Uterus (tissue), 4 donors: ENCODE data around the gene EPYC. TPM values are rescaled to one million over a fixed set of nuclear protein-coding genes. Genes with fewer than 3 reads are reported as not detected.

ENCODE experiments used
- DNase-seq, 2 donors: peaks; one replicate each; pipeline ENCODE4 v3.0.0-alpha.2; 2019 to 2020
- H3K27ac ChIP-seq, 2 donors: fragments of 200-600 bp; sonication (generic); 1 replicate in 1 of 2; 2 replicates in 1 of 2; pipeline ENCODE4 v1.5.1; 2016 to 2018
- H3K27me3 ChIP-seq, 2 donors: fragments of 200-600 bp; sonication (generic); one replicate each; pipeline ENCODE4 v1.5.1; 2018 to 2019; ENCODE audit warnings: control low read depth in 1 of 2
- H3K36me3 ChIP-seq, 2 donors: fragments of 200-600 bp; sonication (generic); one replicate each; pipeline ENCODE4 v1.5.1; 2019; ENCODE audit warnings: control low read depth in 1 of 2
- H3K4me1 ChIP-seq, 2 donors: fragments of 200-600 bp; sonication (generic); one replicate each; pipeline ENCODE4 v1.5.1; 2018 to 2019; ENCODE audit warnings: control low read depth in 1 of 2
- H3K4me3 ChIP-seq, 2 donors: fragments of 200-600 bp; sonication (generic); 1 replicate in 1 of 2; 2 replicates in 1 of 2; pipeline ENCODE4 v1.5.1; 2018 to 2019; ENCODE audit warnings: mild to moderate bottlenecking in 1 of 2
- H3K9me3 ChIP-seq, 2 donors: fragments of 200-600 bp; sonication (generic); one replicate each; pipeline ENCODE4 v1.5.1; 2019; ENCODE audit warnings: control low read depth in 1 of 2
- POLR2A ChIP-seq, 2 donors: fragments of 450-650 bp; IDR thresholded peaks; one replicate each; pipeline ENCODE4 v1.6.1; 2016; ENCODE audit warnings: antibody characterized with exemption in 2 of 2, mild to moderate bottlenecking in 1 of 2, moderate library complexity in 1 of 2
- intact Hi-C: fragments of 100-400 bp; cut with DNase I; formaldehyde crosslinking; loops from one replicate; pipeline ENCODE4 v1.15.1; 2023; ENCODE audit warnings: low total_unique reads
- total RNA-seq, 4 donors: library from RNA; depleted of rRNA in 3 of 4; stranded (reverse); fragments of >200 nt in 3 of 4; gene quantifications; one replicate each; pipeline versions ENCODE4 v1.1.0 to v1.2.4, GENCODE V29; 2014 to 2023
- TF ChIP-seq, protein P1 (sequence below), 4 experiments: fragments of 200-600 bp in 2 of 4; fragments of 450-650 bp in 2 of 4; sonication (generic) in 2 of 4; IDR thresholded peaks; one replicate each; pipeline ENCODE4 v1.5.1; 2016 to 2019; ENCODE audit warnings: antibody characterized with exemption in 4 of 4, mild to moderate bottlenecking in 2 of 4, moderate library complexity in 1 of 4
- donor health status: DM: yes; HTN: yes; CAD: no.

EPYC gene
- total RNA-seq, 4 donors from 2014 or later, result 0.14 TPM; not detected in 3

DNA sequence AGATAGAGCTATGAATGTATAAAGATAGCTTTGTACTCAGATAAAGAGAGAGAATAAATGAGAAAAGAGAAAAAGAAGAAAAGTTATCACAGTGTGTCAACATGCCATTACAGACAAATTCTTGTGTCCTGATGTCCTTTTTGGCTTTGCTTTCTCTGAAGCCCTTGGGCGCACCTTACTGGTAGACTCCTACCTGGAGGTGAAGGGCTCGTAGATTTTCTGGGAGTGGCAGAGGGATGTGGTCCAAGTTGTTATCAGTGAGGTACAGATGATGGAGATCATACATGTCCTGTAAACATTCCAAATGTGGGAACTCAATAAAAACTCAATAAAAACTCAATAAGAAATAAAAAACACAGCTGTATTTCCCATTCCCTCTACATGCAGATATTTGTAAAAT lies 34.9 kb downstream of the EPYC start:
- H3K9me3 ChIP-seq, result no peaks in the 10 kb centered on the region
- H3K27me3 ChIP-seq, result no peaks in the 10 kb centered on the region
- no peak overlapping the region for H3K4me3 ChIP-seq
- H3K27ac ChIP-seq, result no peak overlapping the region
- no peaks in the 10 kb centered on the region for H3K4me1 ChIP-seq
- DNase-seq, result no peak
- H3K36me3 ChIP-seq, result no peaks in the 10 kb centered on the region
- no peak for TF ChIP-seq POLR2A (IDR thresholded peaks at IDR 0.05)
- TF ChIP-seq, protein P1, sequence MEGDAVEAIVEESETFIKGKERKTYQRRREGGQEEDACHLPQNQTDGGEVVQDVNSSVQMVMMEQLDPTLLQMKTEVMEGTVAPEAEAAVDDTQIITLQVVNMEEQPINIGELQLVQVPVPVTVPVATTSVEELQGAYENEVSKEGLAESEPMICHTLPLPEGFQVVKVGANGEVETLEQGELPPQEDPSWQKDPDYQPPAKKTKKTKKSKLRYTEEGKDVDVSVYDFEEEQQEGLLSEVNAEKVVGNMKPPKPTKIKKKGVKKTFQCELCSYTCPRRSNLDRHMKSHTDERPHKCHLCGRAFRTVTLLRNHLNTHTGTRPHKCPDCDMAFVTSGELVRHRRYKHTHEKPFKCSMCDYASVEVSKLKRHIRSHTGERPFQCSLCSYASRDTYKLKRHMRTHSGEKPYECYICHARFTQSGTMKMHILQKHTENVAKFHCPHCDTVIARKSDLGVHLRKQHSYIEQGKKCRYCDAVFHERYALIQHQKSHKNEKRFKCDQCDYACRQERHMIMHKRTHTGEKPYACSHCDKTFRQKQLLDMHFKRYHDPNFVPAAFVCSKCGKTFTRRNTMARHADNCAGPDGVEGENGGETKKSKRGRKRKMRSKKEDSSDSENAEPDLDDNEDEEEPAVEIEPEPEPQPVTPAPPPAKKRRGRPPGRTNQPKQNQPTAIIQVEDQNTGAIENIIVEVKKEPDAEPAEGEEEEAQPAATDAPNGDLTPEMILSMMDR (IDR thresholded peaks at IDR 0.05), result no peak
- intact Hi-C loops, result loop anchor here (10.0 kb wide), 1 partner anchor 385 kb away; no protein-coding TSS in a partner anchor

DNA sequence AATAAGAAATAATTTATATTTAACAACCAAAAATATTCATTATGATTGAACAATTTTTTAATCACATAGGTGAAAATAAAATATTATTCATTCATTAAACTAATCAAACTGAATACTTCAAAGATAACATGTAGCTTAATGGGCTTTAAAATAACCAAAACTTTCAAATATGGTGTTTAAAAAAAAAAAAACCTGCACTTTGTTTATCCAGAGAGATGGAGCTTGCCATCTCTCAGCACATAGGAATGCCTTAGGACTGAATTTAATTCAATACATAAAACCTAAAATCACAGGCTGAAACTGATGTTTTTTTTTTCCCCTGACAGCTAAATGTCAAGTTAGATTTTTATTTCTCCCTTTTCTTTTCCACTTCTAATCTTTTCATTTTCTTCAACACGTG lies 35.4 kb downstream of the EPYC start:
- no peak for DNase-seq
- no peaks in the 10 kb centered on the region for H3K27me3 ChIP-seq
- intact Hi-C loops, result no loop called here
- no peak overlapping the region for H3K27ac ChIP-seq
- TF ChIP-seq, protein P1 (IDR thresholded peaks at IDR 0.05), result no peak
- no peak for TF ChIP-seq POLR2A (IDR thresholded peaks at IDR 0.05)
- H3K4me1 ChIP-seq, result no peaks in the 10 kb centered on the region
- no peaks in the 10 kb centered on the region for H3K36me3 ChIP-seq
- H3K9me3 ChIP-seq, result no peaks in the 10 kb centered on the region
- no peak overlapping the region for H3K4me3 ChIP-seq

DNA sequence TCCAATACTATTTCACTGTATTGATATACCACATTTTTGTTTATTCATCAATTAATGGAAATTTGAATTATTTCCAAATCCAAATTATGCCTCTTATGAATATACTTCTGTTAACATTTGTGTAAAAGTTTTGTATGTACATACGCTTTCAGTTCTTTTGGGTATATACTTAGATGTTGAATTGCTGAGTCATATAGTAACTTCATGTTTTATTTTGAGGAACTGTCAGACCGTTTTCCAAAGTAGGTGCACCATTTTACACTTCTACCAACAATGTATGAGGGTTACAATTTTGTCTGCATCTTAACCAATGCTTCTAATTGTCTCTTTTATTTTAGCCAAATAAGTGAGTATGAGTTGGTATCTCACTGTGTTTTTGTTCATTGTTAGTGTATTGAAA lies 39.6 kb downstream of the EPYC start:
- Histone ChIP-seq H3K27ac (no peak overlapping the region), H3K4me3 (no peak overlapping the region), H3K9me3 (no peaks in the 10 kb centered on the region), H3K4me1 (no peaks in the 10 kb centered on the region), H3K36me3 (no peaks in the 10 kb centered on the region), H3K27me3 (no peaks in the 10 kb centered on the region)
- intact Hi-C loops, result no loop called here
- no peak for DNase-seq
- TF ChIP-seq, protein P1 (IDR thresholded peaks at IDR 0.05), result no peak
- TF ChIP-seq POLR2A (IDR thresholded peaks at IDR 0.05), result no peak

DNA sequence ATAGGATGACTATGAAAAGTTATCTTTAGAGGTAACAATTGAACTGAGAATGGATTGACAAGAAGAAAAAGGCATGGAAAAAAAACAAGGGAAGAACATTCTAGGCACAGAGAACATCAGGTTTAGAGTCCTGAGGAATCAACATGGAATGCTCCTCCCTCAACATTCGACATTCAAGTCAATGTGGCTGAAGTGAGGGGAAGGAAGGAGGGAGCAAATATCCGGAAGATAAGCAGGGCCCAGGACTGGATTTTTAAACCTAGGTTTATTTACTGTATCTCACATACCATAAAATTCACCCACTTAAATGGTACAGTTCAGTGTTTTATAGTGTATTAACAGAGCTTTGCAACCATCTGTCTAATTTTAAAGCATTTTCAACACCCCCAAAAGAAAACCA lies 40.2 kb downstream of the EPYC start:
- H3K36me3 ChIP-seq, result no peaks in the 10 kb centered on the region
- TF ChIP-seq, protein P1 (IDR thresholded peaks at IDR 0.05), result no peak
- TF ChIP-seq POLR2A (IDR thresholded peaks at IDR 0.05), result no peak
- no peak overlapping the region for H3K27ac ChIP-seq
- no peaks in the 10 kb centered on the region for H3K27me3 ChIP-seq
- no peak for DNase-seq
- no peaks in the 10 kb centered on the region for H3K9me3 ChIP-seq
- H3K4me3 ChIP-seq, result no peak overlapping the region
- no peaks in the 10 kb centered on the region for H3K4me1 ChIP-seq
- intact Hi-C loops, result no loop called here

DNA sequence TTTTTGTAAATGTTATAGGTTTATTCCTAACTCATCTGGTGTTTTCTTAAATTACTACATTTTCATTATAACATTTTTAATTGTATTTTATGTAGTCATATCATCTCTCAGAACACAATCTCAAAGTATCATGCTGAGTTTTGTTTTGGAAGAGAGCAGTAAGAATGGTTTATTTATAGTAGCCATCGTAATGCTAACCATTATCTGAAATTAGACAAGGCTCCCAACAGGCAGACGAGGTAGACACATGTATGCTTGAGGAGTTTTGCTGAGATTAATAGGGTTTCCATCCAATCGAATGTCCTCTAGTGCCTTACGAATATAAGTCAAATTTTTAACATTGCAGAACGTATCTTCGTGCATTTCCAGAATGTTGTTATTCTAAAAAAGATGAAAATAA lies 40.8 kb downstream of the EPYC start:
- no peak for DNase-seq
- TF ChIP-seq, protein P1 (IDR thresholded peaks at IDR 0.05), result no peak
- TF ChIP-seq POLR2A (IDR thresholded peaks at IDR 0.05), result no peak
- H3K4me3 ChIP-seq, result no peak overlapping the region
- no peaks in the 10 kb centered on the region for H3K36me3 ChIP-seq
- H3K4me1 ChIP-seq, result no peaks in the 10 kb centered on the region
- H3K27ac ChIP-seq, result no peak overlapping the region
- intact Hi-C loops, result no loop called here
- H3K9me3 ChIP-seq, result no peaks in the 10 kb centered on the region
- no peaks in the 10 kb centered on the region for H3K27me3 ChIP-seq
